Measurements from ENCODE around the gene C3orf20. TPM values are rescaled to one million over a fixed set of nuclear protein-coding genes. Genes with fewer than 3 reads are reported as not detected.
"Not testable (repeated sequence)": the region's sequence is repeated elsewhere in the genome, so short reads cannot be mapped to it uniquely, and the experiment has no call there.

Gene C3orf20
- total RNA-seq, 2 experiments from 2014 or later = 0.10 to 0.11 TPM

DNA sequence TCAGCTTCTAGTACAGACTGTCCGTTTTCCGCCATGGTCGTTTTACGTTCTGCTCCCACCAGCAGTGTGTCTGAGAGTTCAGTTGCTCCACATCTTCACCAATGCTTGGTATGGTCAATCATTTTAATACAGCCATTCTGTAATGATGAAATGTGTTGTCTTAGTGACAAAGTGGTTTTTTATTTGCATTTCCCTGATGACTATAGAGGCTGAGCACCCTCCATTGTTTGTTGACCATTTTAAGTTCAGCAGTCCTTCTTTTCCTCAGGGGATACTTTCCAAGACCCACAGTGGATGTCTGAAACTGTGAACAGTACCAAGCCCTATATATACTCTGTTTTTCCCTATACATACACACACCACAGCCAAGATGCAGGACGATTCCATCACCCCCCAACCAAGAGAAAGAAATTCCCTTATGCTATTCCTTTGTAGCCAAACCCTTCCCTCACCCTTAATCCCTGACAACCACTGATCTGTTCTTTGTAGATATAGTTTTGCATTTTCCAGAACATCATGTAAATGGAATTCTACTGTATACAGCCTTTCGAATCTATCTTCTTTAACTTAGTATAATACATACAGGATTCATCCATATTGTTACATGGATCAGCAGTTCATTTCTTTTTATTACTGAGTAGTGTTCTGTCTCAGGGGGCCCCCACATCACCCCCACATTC lies 55.9 kb downstream of the C3orf20 start:
- ChIA-PET POLR2A (no interaction called here), CTCF (no interaction called here)
- no peak for DNase-seq
- peaks cover 5% of the 10 kb centered on the region for H3K27me3 Mint-ChIP-seq (ENCODE audit: low read depth)
- H3K4me1 Mint-ChIP-seq (ENCODE audit: low read depth) = no peaks in the 10 kb centered on the region
- no peaks in the 10 kb centered on the region for H3K36me3 Mint-ChIP-seq (ENCODE audit: low read depth)
- no peak for ATAC-seq
- no peaks in the 10 kb centered on the region for H3K9me3 Mint-ChIP-seq (ENCODE audit: insufficient read depth)
- no peak overlapping the region for H3K27ac Mint-ChIP-seq
- H3K4me3 Mint-ChIP-seq = no peak overlapping the region

DNA sequence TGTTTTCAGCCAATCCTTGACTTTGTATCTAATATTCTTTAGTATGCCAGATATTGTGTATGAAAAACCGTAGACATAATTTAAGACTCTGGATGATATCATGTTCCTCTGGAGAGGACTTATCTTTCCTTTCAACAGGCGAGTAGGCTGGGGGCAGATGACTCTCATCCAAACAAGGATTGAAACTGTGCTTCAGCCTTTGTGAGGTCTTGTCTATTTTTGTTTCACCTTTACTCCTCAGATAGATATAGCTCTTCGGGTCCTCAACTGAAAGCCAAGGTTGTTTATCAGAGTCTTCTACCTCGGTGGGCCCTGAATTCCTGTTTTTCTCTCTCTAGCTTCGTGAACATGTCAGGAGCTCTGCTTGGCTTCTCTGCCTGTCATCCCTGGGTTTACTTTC lies 66.0 kb downstream of the C3orf20 start:
- ATAC-seq (no peak), DNase-seq (no peak)
- H3K36me3 Mint-ChIP-seq (ENCODE audit: low read depth) = no peaks in the 10 kb centered on the region
- H3K9me3 Mint-ChIP-seq (ENCODE audit: insufficient read depth) = no peaks in the 10 kb centered on the region
- no peak overlapping the region for H3K4me3 Mint-ChIP-seq
- POLR2A ChIA-PET = no interaction called here
- CTCF ChIA-PET = no interaction called here
- H3K27me3 Mint-ChIP-seq (ENCODE audit: low read depth) = peaks cover 23% of the 10 kb centered on the region
- H3K27ac Mint-ChIP-seq = no peak overlapping the region
- H3K4me1 Mint-ChIP-seq (ENCODE audit: low read depth) = no peaks in the 10 kb centered on the region

DNA sequence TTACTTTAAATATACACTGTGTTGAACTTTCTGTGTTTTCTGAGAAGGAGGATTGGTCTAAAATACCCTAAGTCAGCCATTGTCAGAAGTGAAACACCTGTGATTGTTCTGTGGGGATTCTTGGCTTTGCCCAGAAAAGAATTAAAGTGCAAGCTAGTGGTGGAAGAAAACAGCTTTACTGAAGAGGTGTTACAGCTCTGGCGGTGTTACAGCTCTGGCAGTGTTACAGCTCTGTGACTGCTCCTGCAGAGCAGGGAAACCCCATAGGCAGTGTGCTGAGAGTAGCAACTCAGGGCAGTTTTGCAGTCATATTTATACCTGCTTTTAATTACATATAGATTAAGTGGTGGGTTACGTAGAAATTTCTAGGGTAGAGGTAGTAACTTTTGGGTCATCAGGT lies 66.6 kb downstream of the C3orf20 start:
- no peaks in the 10 kb centered on the region for H3K36me3 Mint-ChIP-seq (ENCODE audit: low read depth)
- H3K4me1 Mint-ChIP-seq (ENCODE audit: low read depth) = no peaks in the 10 kb centered on the region
- DNase-seq = no peak
- POLR2A ChIA-PET = no interaction called here
- CTCF ChIA-PET = no interaction called here
- H3K4me3 Mint-ChIP-seq = no peak overlapping the region
- no peaks in the 10 kb centered on the region for H3K9me3 Mint-ChIP-seq (ENCODE audit: insufficient read depth)
- no peak for ATAC-seq
- H3K27me3 Mint-ChIP-seq (ENCODE audit: low read depth) = peaks cover 27% of the 10 kb centered on the region
- H3K27ac Mint-ChIP-seq = no peak overlapping the region

DNA sequence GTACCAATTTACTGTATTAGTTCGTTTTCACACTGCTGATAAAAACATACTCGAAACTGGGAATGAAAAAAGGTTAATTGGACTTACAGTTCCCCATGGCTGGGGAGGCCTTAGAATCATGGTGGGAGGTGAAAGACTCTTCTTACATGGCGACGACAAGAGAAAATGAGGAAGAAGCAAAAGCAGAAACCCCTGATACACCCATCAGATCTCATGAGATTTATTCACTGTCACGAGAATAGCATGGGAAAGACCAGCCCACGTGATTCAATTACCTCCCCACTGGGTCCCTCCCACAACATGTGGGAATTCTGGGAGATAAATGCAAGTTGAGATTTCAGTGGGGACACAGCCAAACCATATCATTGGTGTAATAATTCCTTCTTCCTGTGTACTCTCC lies 69.6 kb downstream of the C3orf20 start:
- H3K36me3 Mint-ChIP-seq (ENCODE audit: low read depth) = no peaks in the 10 kb centered on the region

DNA sequence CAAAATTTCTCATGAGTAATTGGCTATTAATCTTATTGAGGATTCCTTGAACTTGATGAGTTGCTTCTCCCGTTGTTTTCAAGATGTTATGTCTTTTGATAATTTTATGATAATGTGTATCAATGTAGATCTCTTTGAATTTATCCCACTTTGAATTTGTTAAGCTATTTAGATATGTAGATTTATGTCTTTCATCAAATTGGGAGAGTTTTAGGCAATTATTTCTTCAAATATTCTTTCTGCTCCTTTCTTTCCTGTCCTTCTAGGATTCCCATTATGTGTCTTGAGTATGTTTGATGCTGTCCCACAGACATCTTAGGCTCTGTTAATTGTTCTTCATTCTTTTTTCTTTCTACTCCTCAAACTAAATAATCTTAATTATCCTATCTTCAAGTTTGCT lies 75.7 kb downstream of the C3orf20 start:
- POLR2A ChIA-PET = no interaction called here
- Mint-ChIP-seq H3K4me3 (no peak overlapping the region), H3K27ac (no peak overlapping the region), H3K4me1 (ENCODE audit: low read depth) (no peaks in the 10 kb centered on the region), H3K36me3 (ENCODE audit: low read depth) (peaks cover 3% of the 10 kb centered on the region), H3K9me3 (ENCODE audit: insufficient read depth) (peaks cover 11% of the 10 kb centered on the region), H3K27me3 (ENCODE audit: low read depth) (peaks cover 29% of the 10 kb centered on the region)
- CTCF ChIA-PET = no interaction called here
- ATAC-seq (no peak), DNase-seq (no peak)

More for the DNA sequence above, 69.6 kb downstream of the C3orf20 start:
- no peaks in the 10 kb centered on the region for H3K4me1 Mint-ChIP-seq (ENCODE audit: low read depth)
- ATAC-seq (no peak), DNase-seq (no peak)
- ChIA-PET POLR2A (no interaction called here), CTCF (no interaction called here)
- no peak overlapping the region for H3K27ac Mint-ChIP-seq
- H3K9me3 Mint-ChIP-seq (ENCODE audit: insufficient read depth) = no peaks in the 10 kb centered on the region
- peaks cover 33% of the 10 kb centered on the region for H3K27me3 Mint-ChIP-seq (ENCODE audit: low read depth)
- H3K4me3 Mint-ChIP-seq = no peak overlapping the region

DNA sequence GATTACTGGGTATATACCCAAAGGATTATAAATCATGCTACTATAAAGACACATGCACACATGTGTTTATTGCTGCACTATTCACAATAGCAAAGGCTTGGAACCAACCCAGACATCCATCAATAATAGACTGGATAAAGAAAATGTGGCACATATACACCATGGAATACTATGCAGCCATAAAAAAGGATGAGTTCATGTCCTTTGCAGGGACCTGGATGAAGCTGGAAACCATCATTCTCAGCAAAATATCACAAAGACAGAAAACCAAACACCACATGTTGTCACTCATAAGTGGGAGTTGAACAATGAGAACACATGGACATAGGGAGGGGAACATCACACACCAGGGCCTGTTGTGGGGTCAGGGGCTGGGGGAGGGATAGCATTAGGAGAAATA lies 78.0 kb downstream of the C3orf20 start:
- H3K4me1 Mint-ChIP-seq (ENCODE audit: low read depth); H3K36me3 Mint-ChIP-seq (ENCODE audit: low read depth); ATAC-seq; DNase-seq; H3K27ac Mint-ChIP-seq; POLR2A ChIA-PET; H3K4me3 Mint-ChIP-seq: not testable (repeated sequence)
- CTCF ChIA-PET = interaction anchor here (1.2 kb wide), 1 partner anchor 25 kb away, joined by 3 read pairs; no protein-coding TSS in a partner anchor
- peaks cover 11% of the 10 kb centered on the region for H3K9me3 Mint-ChIP-seq (ENCODE audit: insufficient read depth)
- peaks cover 12% of the 10 kb centered on the region for H3K27me3 Mint-ChIP-seq (ENCODE audit: low read depth)

DNA sequence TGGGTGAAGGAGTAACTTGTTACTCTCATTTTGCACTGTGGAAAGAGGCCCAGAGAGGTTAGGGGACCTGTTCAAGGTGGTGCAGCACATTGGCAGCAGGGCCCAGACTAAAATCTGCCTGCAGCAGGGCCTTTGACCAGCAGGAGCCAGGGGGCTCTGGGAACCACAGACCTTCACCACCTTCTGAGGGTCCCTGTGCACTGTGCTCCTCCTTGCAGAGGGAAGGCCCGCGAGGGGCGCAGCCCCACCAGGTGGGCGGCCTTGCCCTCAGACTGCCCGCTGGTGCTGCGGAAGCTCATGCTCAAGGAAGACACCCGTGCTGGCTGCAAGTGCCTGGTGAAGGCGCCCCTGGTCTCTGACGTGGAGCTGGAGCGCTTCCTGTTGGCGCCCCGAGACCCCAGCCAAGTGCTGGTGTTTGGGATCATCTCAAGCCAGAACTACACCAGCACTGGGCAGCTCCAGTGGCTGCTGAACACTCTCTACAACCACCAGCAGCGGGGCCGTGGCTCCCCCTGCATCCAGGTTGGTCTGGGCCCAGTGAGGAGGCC lies 82.3 kb downstream of the C3orf20 start:
- no peak overlapping the region for H3K4me3 Mint-ChIP-seq
- H3K27ac Mint-ChIP-seq = no peak overlapping the region
- ChIA-PET POLR2A (no interaction called here), CTCF (no interaction called here)
- DNase-seq (no peak), ATAC-seq (no peak)
- no peaks in the 10 kb centered on the region for H3K9me3 Mint-ChIP-seq (ENCODE audit: insufficient read depth)
- H3K4me1 Mint-ChIP-seq (ENCODE audit: low read depth) = peaks cover 6% of the 10 kb centered on the region
- peaks cover 3% of the 10 kb centered on the region for H3K27me3 Mint-ChIP-seq (ENCODE audit: low read depth)
- no peaks in the 10 kb centered on the region for H3K36me3 Mint-ChIP-seq (ENCODE audit: low read depth)

DNA sequence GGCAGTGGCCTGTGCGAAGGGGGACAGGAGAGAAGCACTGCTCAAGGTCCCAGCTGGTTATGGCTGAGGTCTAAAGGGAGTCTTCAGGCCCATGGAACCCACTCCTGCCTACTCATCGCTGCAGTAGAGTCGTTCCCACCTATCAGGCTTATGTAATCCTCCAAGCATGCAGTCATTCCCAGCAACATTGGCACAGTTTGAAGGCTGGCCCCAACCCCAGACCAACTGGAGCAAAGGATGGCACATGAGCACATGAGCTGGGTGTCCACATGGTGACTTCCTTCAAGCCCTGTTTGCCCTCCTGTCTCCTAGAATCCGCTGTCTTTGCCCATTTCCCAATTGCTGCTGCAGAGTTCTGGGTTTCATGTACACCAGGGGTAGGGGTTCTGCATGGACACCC lies 83.4 kb downstream of the C3orf20 start:
- Mint-ChIP-seq H3K36me3 (ENCODE audit: low read depth) (no peaks in the 10 kb centered on the region), H3K27ac (no peak overlapping the region), H3K4me1 (ENCODE audit: low read depth) (peaks cover 6% of the 10 kb centered on the region), H3K4me3 (no peak overlapping the region), H3K27me3 (ENCODE audit: low read depth) (peaks cover 2% of the 10 kb centered on the region), H3K9me3 (ENCODE audit: insufficient read depth) (no peaks in the 10 kb centered on the region)
- ATAC-seq (no peak), DNase-seq (no peak)
- CTCF ChIA-PET = no interaction called here
- POLR2A ChIA-PET = no interaction called here

DNA sequence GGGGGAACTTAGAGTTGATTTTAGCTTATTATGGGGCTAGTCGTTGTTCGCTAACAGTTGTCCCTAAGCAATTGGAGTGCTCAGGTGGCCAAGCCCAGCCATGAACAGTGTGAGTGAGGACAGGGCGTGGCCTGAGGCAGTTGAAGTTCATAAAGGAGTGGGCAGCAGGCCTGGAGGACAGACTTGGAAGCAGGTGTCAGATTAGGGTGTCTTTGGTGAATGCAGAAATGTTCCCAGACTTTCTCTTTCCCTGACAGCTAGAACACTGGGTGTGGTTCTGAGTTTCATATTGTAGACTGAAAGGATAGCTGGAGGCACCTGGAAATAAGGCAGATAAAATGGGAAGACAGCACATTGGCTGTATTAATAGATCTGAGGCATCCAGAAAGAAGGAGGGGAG lies 84.0 kb downstream of the C3orf20 start:
- H3K4me3 Mint-ChIP-seq = no peak overlapping the region
- no peaks in the 10 kb centered on the region for H3K9me3 Mint-ChIP-seq (ENCODE audit: insufficient read depth)
- no peak for DNase-seq
- CTCF ChIA-PET = no interaction called here
- H3K36me3 Mint-ChIP-seq (ENCODE audit: low read depth) = no peaks in the 10 kb centered on the region
- no peak overlapping the region for H3K27ac Mint-ChIP-seq
- ATAC-seq = no peak
- H3K27me3 Mint-ChIP-seq (ENCODE audit: low read depth) = peaks cover 3% of the 10 kb centered on the region
- POLR2A ChIA-PET = no interaction called here
- H3K4me1 Mint-ChIP-seq (ENCODE audit: low read depth) = peaks cover 6% of the 10 kb centered on the region

DNA sequence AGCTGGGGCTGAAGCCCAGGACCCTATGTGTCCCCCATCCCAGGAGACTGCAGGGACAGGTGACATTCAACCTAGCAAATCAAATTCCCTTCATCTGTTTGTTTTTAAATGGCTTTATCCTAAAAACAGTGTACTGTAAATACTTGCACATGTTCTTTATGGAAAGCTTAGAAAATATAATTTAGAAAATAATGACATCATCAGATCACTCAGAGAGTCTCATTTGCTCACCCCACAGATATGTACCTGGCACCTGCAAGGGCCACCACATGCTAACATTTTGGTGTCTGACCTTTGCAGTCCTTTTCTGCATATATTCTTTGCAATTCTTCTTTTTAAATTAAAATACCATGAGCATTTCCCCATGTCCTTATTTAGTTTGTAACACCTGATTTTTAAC lies 85.2 kb downstream of the C3orf20 start:
- DNase-seq = no peak
- Mint-ChIP-seq H3K9me3 (ENCODE audit: insufficient read depth) (no peaks in the 10 kb centered on the region), H3K36me3 (ENCODE audit: low read depth) (no peaks in the 10 kb centered on the region), H3K27me3 (ENCODE audit: low read depth) (peaks cover 5% of the 10 kb centered on the region), H3K27ac (no peak overlapping the region), H3K4me1 (ENCODE audit: low read depth) (peaks cover 6% of the 10 kb centered on the region), H3K4me3 (no peak overlapping the region)
- CTCF ChIA-PET = no interaction called here
- POLR2A ChIA-PET = no interaction called here
- ATAC-seq = no peak

DNA sequence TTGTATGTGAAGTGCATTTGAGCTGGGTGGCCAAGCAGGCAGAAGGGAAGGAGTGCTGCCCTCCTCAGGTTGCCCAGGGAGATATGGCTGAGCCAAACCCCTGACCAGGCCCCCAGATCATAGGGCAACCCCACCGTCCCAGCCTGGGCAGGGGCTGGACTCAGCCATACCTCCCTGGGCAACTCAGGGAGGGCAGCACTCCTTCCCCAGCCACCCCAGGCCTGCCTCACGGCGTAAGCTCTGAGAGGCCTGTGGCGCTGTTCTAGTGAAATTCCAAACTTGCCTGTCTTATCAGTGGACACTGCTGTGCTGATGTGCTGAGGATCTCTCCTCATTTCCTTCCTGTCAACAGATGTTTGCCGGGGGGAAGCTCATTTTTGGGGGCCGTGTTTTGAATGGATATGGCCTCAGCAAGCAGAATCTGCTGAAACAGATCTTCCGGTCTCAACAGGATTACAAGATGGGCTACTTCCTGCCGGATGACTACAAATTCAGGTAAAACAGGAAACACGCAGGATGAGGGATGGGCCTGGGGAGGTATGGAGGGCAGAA lies 86.3 kb downstream of the C3orf20 start:
- CTCF ChIA-PET = no interaction called here
- DNase-seq (no peak), ATAC-seq (no peak)
- Mint-ChIP-seq H3K4me3 (no peak overlapping the region), H3K9me3 (ENCODE audit: insufficient read depth) (no peaks in the 10 kb centered on the region), H3K27ac (peak overlapping the region; percentile 84), H3K4me1 (ENCODE audit: low read depth) (peaks cover 6% of the 10 kb centered on the region), H3K27me3 (ENCODE audit: low read depth) (peaks cover 5% of the 10 kb centered on the region), H3K36me3 (ENCODE audit: low read depth) (no peaks in the 10 kb centered on the region)
- POLR2A ChIA-PET = no interaction called here

DNA sequence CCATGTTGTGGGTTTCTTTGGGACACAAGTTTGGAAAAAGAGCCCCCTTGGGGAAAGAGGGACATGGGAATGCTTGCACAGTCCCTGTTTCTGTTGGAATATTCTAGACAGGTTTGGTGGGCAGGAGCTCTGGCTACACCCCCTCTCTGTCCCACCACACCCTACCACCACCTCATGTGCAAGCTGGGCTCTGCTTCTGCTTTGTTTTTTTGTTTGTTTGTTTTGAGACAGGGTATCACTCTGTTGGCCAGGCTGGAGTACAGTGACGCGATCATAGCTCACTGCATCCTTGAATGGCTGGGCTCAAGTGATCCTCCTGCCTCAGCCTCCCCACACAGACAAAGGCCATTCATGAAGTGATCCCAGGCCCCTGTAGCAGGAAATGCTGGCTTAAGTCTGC lies 86.9 kb downstream of the C3orf20 start:
- Mint-ChIP-seq H3K9me3 (ENCODE audit: insufficient read depth) (no peaks in the 10 kb centered on the region), H3K4me3 (no peak overlapping the region), H3K27me3 (ENCODE audit: low read depth) (peaks cover 5% of the 10 kb centered on the region), H3K27ac (peak overlapping the region; percentile 69), H3K36me3 (ENCODE audit: low read depth) (no peaks in the 10 kb centered on the region), H3K4me1 (ENCODE audit: low read depth) (peaks cover 6% of the 10 kb centered on the region)
- CTCF ChIA-PET = no interaction called here
- DNase-seq (no peak), ATAC-seq (no peak)
- POLR2A ChIA-PET = no interaction called here

DNA sequence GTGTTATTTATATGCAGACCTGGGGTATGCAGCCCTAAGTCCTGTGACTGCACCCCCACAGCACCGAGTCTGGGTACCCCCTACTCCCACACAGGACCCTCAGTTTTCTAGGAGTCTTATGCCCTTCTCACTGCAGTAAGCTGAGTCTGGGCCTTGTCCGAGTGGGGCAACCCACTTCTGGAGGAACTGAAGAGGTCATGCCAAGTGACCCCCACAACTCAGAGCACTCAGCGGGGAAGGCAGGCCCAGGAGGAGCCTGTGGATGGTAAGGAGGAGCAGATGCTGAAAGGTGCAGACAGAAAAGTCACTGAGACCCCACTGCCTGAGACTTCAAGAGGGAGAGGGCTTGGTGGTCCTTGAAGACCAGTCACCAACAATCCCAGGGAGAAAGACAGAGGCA lies 87.8 kb downstream of the C3orf20 start:
- H3K4me3 Mint-ChIP-seq = no peak overlapping the region
- no peak for ATAC-seq
- no peaks in the 10 kb centered on the region for H3K9me3 Mint-ChIP-seq (ENCODE audit: insufficient read depth)
- no peaks in the 10 kb centered on the region for H3K36me3 Mint-ChIP-seq (ENCODE audit: low read depth)
- no peak overlapping the region for H3K27ac Mint-ChIP-seq
- H3K4me1 Mint-ChIP-seq (ENCODE audit: low read depth) = peaks cover 6% of the 10 kb centered on the region
- peaks cover 5% of the 10 kb centered on the region for H3K27me3 Mint-ChIP-seq (ENCODE audit: low read depth)
- POLR2A ChIA-PET = no interaction called here
- CTCF ChIA-PET = no interaction called here
- no peak for DNase-seq
